Peyer's patch (tissue), 4 donors: ENCODE results near the gene ATP2C2.

Experiments used
- CTCF ChIP-seq, 6 experiments: fragments of 450-650 bp in 4 of 6; fragments of 200-600 bp in 2 of 6; sonication (generic) in 1 of 6; IDR thresholded peaks; one replicate each; pipeline ENCODE4 v1.5.1; 2017 to 2019; ENCODE audit warnings: antibody characterized with exemption in 6 of 6, mild to moderate bottlenecking in 3 of 6, moderate library complexity in 1 of 6
- POLR2A ChIP-seq, 2 donors: fragments of 450-650 bp; IDR thresholded peaks; one replicate each; pipeline ENCODE4 v1.5.1; 2017; ENCODE audit warnings: antibody characterized with exemption in 2 of 2, mild to moderate bottlenecking in 2 of 2, moderate library complexity in 2 of 2

- no peak for TF ChIP-seq POLR2A (IDR thresholded peaks at IDR 0.05)
- TF ChIP-seq CTCF (IDR thresholded peaks at IDR 0.05): no peak
Observed at GRCh38 chr16:84502075-84502474, 133.7 kb downstream of the ATP2C2 start.
